GM18526 (cell line): Measurements from ENCODE around the gene HTR3D.

ENCODE experiments used
- POLR2A ChIP-seq: IDR thresholded peaks from 3 replicates; pipeline ENCODE4 v1.6.1; 2011; ENCODE audit not compliant: insufficient read length; ENCODE audit errors: extremely low read depth

Gene HTR3D, protein sequence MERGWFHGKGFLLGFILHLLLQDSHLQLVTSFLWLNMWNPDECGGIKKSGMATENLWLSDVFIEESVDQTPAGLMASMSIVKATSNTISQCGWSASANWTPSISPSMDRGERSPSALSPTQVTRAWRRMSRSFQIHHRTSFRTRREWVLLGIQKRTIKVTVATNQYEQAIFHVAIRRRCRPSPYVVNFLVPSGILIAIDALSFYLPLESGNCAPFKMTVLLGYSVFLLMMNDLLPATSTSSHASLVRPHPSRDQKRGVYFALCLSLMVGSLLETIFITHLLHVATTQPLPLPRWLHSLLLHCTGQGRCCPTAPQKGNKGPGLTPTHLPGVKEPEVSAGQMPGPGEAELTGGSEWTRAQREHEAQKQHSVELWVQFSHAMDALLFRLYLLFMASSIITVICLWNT

DNA sequence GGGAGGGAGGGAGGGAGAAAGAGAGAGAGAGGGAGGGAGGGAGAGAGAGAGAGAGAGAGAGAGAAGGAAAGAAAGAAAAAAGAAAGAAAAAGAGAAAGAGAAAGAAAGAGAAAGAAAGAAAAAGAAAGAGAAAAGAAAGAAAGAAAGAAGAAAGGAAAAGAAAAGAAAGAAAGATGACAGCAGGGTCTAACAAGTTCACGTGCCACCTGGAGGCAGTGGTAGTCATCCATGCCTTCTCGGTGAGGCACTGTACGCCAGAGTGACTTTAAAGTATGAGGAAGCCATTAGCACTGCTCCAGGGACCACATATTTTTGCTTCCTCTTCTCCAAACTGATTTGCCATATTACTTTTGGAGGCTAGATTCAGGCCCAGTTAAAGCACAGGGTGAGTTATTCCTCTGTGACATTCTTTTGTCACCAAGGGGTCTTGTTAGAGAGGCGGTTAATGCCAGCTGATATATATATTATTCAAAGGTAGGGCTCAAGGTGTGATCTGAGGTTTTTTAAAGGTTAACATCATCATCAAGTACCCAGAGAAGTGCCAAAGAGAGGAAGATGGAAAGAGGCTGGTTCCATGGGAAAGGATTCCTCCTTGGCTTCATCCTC, at the start of gene HTR3D:
Gene HTR3D, plus strand, starts transcription at position 556 of the 606 bp plus-strand sequence. Its CDS starts 0 bp downstream, at position 556.
- no peak for TF ChIP-seq POLR2A

DNA sequence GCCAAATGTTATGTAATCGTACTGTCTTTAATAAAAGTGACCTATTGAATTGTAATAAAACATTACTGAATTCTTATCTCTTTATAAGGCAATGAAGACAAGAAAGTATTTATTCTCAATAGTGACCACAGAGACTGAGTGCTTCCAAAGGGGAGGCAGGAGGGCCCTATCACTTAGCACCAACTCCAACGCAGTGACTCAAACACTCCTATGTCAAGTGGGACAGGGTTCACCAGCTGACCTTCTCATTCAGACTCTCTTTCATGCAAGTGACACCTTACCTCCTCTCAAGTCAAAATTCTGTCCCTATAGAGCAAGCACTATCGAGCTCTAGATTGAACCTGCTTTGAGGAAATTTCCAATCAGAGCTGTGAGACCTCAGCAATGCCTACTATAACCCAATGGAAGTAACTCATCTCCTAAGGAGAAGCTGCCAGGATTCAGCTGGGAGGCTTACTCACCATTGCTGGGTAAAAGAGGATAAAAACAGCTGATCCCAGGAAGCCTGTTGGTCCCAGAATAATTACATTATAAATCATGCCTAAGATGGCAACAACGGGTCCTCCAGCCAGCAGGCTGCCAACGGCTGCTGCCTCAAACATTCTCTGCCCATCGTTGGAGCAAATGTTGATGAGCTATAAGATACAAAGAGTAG, 49.4 kb upstream of the HTR3D start:
- TF ChIP-seq POLR2A = no peak

GRCh38 chr3:183984127-183984740, 47.3 kb upstream of the HTR3D start:
- TF ChIP-seq POLR2A = no peak

DNA sequence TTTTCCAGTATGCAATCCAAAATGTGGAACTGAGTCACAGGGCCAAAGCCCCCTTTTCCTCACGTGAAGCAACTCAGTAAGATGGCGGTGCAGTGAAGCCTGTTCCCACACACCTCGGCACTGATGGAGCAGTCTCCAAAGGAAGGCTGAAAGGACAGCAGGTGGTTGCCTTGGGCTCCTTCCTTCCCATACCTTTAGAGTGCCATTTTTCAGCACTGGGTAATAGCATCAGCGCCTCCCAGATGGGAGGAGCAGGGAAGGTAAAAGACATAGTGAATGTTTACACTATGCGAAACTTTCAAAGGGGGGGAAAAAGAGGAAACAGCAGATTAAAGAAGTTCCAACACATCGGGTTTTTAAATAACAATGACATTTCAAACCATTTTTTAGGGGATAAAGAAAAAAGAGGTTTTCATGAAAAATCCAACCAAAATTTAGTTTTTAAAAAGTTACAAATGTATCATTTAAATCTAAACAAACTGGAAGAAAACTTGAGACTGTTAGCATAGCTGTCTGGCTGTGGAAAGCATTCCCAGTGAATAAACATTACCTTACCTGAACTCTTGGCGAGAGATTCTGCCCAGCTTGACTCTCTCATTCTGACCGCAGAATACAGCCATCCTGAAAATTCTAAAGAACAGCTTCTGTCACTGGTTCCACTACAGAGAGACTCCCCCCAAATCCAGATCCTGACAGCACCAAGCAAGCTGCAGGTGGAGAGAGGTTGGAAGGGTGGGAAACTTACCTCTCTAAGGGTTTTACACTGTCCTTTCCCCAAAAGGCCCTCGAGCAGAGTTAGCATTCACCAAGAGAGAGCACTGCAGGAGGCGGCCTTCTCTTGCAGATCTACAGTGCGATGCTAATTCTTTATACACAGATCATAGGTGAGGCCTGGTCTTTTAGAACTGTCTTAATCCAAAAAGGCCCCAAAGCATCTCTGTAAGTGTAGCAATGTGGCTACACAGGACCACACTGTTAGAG, 46.5 kb upstream of the HTR3D start:
- TF ChIP-seq POLR2A = no peak

DNA sequence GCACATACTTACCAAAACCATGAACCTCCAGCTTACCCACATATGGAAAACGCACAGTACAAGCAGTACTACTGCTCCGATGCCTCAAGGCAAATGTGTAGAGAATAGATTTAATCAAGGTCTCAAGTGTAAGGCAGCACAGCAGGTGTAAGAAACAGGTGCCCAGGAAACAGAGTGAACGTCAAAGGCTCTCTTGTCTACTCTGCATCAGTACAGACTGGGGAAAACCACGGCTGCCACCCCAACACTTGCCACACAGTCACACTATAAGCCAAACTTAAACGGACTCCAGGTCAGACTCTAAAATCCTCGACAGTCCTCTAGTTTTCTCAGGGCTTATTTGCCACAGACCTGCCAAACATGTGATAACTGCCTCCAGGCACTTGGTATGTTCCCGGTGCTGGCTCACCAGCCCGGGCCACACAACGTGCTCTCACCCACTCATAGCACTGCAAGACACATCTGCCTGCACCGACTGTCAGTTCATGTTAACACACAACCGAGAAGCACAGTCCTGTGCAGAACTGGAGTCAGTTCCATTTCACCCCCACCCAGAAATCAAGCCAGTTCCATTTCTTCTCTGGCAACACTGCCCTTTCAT, 44.4 kb upstream of the HTR3D start:
- no peak for TF ChIP-seq POLR2A

DNA sequence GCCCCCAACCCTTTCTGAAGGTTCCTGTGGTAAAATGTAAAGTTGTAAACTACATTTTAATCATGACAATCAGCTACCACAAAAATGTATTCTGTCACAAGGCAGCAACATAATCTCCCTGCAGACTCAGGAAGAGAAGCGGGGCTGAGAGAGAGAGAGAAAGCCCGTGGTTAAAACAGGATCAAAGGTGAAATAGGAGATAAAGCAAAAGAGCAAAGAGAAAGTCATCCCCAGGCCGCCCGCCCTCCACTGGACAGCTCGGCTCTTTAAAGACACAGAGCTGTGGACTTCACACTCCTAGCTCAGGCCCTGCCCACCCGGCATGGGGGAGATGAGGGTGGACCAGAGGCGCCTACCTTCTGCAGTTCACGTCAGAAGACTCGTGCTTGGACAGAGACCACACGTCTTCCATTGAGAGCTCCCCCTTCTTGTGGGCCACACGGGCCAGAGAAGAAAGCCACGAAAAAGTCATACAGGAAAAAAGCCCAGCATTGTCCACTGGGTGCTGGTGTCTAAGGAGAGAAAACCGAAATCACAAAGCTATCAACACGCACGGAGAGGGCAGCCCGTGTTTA, 43.2 kb upstream of the HTR3D start:
- no peak for TF ChIP-seq POLR2A

- no peak for TF ChIP-seq POLR2A
Observed at GRCh38 chr3:183991403-183991802, 40.1 kb upstream of the HTR3D start.

DNA sequence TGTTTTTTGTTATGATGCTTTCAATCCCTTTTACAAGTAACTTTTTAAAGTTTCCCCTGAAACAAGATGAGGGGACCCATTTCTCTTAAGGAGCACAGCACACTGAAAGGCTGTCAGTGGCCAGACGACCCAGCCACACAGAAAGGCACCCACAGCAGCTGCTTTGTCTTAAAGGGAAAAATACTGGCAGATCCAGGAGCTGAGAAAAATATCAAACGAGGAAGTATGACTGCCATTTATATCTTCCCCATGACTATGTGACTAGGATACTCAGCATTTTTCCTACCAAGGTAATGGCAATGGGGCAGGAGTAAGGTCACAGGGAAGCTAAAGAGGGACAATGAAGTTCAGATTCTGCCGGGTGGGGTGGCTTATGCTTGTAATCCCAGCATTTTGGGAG, 29.8 kb upstream of the HTR3D start:
- no peak for TF ChIP-seq POLR2A

DNA sequence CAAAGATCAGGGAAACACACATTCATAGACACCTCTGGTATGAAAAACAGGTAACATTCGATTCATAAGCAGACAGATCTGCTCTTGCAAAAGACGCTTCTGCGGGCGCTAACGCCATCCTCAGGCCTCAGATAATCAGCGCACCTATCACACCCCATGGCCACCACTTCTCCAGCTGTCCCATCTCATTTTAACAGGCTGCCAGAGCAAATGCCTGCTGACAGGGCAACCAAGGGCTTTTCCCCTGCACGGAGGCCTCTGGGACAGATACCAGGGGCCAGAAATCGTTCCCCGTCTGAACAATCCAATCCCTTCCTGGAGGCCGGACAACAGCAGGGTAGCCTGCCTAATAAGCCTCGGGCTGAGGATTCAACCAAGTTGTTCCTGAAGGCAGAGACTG, 29.1 kb upstream of the HTR3D start:
- no peak for TF ChIP-seq POLR2A

GRCh38 chr3:184003187-184003967, 28.2 kb upstream of the HTR3D start:
- no peak for TF ChIP-seq POLR2A

DNA sequence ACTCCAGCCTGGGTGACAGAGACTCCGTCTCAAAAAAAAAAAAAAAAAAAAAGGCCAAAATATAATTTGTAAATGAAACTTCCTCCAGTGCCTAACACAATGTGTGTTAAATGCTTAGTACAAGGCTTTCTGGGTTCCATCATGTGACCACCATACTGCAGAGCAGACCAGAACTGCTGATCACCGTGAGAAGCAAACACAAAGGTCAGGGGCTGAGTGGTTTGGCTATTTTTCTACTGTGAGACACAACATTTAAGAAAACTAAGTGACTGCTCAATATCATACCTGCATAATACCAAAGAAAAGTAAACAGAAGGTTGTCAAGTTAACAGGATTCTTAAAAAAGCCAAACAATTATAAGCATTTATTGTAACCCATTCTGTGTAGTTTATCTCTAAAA, 27.1 kb upstream of the HTR3D start:
- no peak for TF ChIP-seq POLR2A

DNA sequence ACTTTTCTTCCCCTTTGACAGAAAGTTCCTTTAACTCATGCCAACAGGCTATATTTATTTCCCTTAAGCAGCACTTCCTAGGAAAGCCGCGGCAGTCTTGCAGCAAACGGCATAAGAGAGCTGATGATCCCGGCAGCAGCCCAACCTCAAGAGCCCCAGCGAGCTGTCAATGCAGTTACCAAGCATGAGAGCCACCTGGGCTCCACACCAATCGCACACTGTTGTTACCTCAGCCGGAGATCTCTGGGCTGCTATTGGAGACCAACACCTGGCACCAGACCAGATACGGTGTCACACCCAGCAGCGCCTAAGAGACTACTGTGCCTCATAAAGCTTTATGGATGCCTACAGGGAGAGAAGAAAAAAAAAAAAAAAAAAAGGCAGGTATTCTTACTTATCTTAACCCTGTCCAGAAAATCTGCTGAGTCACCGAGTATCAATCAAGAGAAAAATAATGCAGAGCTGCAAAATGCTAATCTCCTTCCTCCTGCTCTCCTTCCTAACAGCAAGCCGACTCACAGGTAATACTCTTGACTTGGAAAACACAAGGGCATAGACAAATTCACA, 25.5 kb upstream of the HTR3D start:
- TF ChIP-seq POLR2A = no peak

DNA sequence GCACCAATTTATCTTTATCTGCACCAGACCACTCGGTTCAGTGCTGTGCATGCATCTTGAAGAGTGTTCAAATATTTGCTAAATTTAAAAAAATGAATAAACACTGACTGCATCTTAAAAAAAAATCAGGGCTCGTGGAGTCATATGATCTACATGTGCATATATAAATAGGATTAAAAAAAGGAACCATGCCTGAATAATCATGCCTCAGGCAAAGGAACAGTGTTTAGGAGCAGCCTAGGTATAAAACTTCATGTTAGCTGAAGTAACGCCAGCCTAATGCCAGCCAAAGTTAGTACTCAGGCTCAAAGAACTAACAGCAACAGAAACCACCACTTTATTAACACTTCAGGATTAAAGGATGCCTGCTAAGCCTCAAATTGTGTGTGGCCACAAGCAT, 23.4 kb upstream of the HTR3D start:
- no peak for TF ChIP-seq POLR2A
